HepG2 (cell line): ENCODE measurements around the gene SIAH2. TPM values are rescaled to one million over a fixed set of nuclear protein-coding genes. Genes with fewer than 3 reads are reported as not detected.

ENCODE experiments used
- AKAP8 ChIP-seq: sonication (generic); formaldehyde crosslinking; IDR thresholded peaks from 2 replicates; pipeline ENCODE4 v1.5.1; 2020; ENCODE audit warnings: mild to moderate bottlenecking, missing genetic modification reagents
- ATF7 ChIP-seq, 2 experiments: fragments of 450-650 bp in 1 of 2; sonication (generic) in 1 of 2; formaldehyde crosslinking in 1 of 2; IDR thresholded peaks; 2 replicates each; pipeline versions ENCODE4 v1.4.0 to v1.6.1; 2016 to 2020; ENCODE audit warnings: antibody characterized with exemption in 1 of 2, mild to moderate bottlenecking in 1 of 2, missing genetic modification reagents in 1 of 2
- JARID2 ChIP-seq: sonication (generic); formaldehyde crosslinking; IDR thresholded peaks from 2 replicates; pipeline ENCODE4 v1.8.1; 2023; ENCODE audit warnings: missing genetic modification reagents, inconsistent platforms; ENCODE audit not compliant: insufficient replicate concordance
- MBNL3 ChIP-seq: fragments of 250-450 bp; sonication (Bioruptor Pico); conservative IDR thresholded peaks from 2 replicates; pipeline ENCODE4 v1.8.0; 2022; ENCODE audit warnings: mild to moderate bottlenecking, inconsistent platforms
- MXD4 ChIP-seq: IDR thresholded peaks from 2 replicates; pipeline ENCODE4 v1.6.1; 2016; ENCODE audit warnings: mild to moderate bottlenecking, missing biosample characterization, missing genetic modification reagents
- SIN3B ChIP-seq: fragments of 150-350 bp; IDR thresholded peaks from 2 replicates; pipeline ENCODE4 v1.6.1; 2014; ENCODE audit warnings: low read length
- SMARCE1 ChIP-seq: fragments of 450-650 bp; IDR thresholded peaks from 2 replicates; pipeline ENCODE4 v1.6.1; 2017; ENCODE audit warnings: borderline replicate concordance
- SOX5 ChIP-seq: IDR thresholded peaks from 2 replicates; pipeline ENCODE4 v1.6.1; 2016; ENCODE audit warnings: borderline replicate concordance
- TCF12 ChIP-seq, 2 experiments: fragments of 450-650 bp in 1 of 2; sonication (generic) in 1 of 2; formaldehyde crosslinking in 1 of 2; IDR thresholded peaks; 2 replicates each; pipeline versions ENCODE4 v1.6.1 to v1.8.0; 2017 to 2022; ENCODE audit warnings: antibody characterized with exemption in 1 of 2, mild to moderate bottlenecking in 1 of 2, missing genetic modification reagents in 1 of 2, moderate library complexity in 1 of 2
- XBP1 ChIP-seq: sonication (generic); formaldehyde crosslinking; IDR thresholded peaks from 2 replicates; pipeline ENCODE4 v1.5.0; 2020; ENCODE audit warnings: missing genetic modification reagents
- YEATS4 ChIP-seq: sonication (generic); formaldehyde crosslinking; IDR thresholded peaks from 2 replicates; pipeline ENCODE4 v1.4.0; 2020; ENCODE audit warnings: missing genetic modification reagents, borderline replicate concordance
- ZBTB1 ChIP-seq: sonication (generic); formaldehyde crosslinking; IDR thresholded peaks from 2 replicates; pipeline ENCODE4 v1.4.0; 2020; ENCODE audit warnings: missing genetic modification reagents, borderline replicate concordance
- ZNF607 ChIP-seq: sonication (generic); formaldehyde crosslinking; IDR thresholded peaks from 2 replicates; pipeline ENCODE4 v1.5.1; 2020; ENCODE audit warnings: missing genetic modification reagents, mild to moderate bottlenecking, borderline replicate concordance
- ZSCAN21 ChIP-seq: sonication (generic); formaldehyde crosslinking; IDR thresholded peaks from 2 replicates; pipeline ENCODE4 v1.8.0; 2022; ENCODE audit warnings: mild to moderate bottlenecking, missing genetic modification reagents, moderate library complexity, borderline replicate concordance
- polyA plus RNA-seq, 8 experiments: library from polyadenylated mRNA; depleted of rRNA in 3 of 8; stranded (reverse) in 7 of 8; unstranded in 1 of 8; fragments of >200 nt; fragmentation: Illumina TruSeq in 4 of 8; extraction: Trizol in 4 of 8; gene quantifications; 2 replicates each; pipeline versions ENCODE4 v1.2.1 to v1.2.3, GENCODE V29; 2011 to 2016; ENCODE audit warnings: low read depth in 4 of 8, missing spikeins in 1 of 8, mixed read lengths in 1 of 8; ENCODE audit not compliant: insufficient read depth in 1 of 8
- total RNA-seq, 5 experiments: library from RNA; depleted of rRNA; stranded (reverse); fragments of >200 nt; fragmentation: Illumina TruSeq; extraction: Trizol; gene quantifications; 2 replicates each; pipeline ENCODE4 v1.2.3, GENCODE V29; 2016; ENCODE audit warnings: low read depth in 1 of 5
- TF ChIP-seq, protein P1 (sequence below): IDR thresholded peaks from 2 replicates; pipeline ENCODE4 v1.6.1; 2012; ENCODE audit warnings: inconsistent platforms
- TF ChIP-seq, protein P2 (sequence below): sonication (generic); formaldehyde crosslinking; IDR thresholded peaks from 2 replicates; pipeline ENCODE4 v1.5.1; 2020; ENCODE audit warnings: missing genetic modification reagents, mild to moderate bottlenecking, borderline replicate concordance
- TF ChIP-seq, protein P3 (sequence below): sonication (generic); formaldehyde crosslinking; IDR thresholded peaks from 2 replicates; pipeline ENCODE4 v1.4.0; 2020; ENCODE audit warnings: missing genetic modification reagents
- TF ChIP-seq, protein P4 (sequence below): sonication (generic); formaldehyde crosslinking; IDR thresholded peaks from 2 replicates; pipeline ENCODE4 v1.4.0; 2020; ENCODE audit warnings: missing genetic modification reagents, borderline replicate concordance
- TF ChIP-seq, protein P5 (sequence below): IDR thresholded peaks from 2 replicates; pipeline ENCODE4 v1.6.1; 2016; ENCODE audit warnings: mild to moderate bottlenecking

The SIAH2 gene
- total and polyA plus RNA-seq, 2 of the 13 experiments (the other 11 are each of a cell fraction or from before 2014, with no cell fraction given), result 71.8 to 117 TPM

DNA sequence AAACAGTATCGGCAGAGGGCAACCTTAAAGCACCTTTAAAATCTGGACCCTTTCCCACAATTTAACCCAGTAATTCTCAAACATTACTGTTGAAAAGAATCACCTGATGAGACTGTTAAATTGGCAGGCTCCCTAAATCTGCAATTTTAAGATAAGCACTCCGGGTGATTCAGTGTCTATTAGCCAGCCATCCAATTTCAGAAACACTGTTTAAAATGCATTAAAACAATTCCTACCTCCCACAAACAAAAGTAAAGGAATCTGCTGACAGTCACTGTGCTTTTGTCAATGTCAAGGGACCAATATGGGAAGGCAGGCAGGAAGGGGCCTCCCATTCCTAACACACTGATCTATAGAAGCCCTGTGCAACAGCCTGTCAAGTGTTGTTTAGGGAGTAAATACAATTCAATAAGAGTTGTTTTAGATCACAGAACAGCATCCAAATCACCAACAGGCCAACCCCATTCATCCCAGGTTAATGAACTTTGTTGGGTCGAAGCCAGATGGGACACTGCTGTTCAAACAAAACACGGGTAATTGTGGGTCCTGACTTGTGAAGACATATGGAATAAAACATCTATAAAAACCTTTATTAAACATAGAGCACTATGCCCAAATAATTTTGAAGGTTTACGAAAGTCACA, 21.4 kb downstream of the SIAH2 start (continued):
- TF ChIP-seq MBNL3 (CRISPR knock-in tag) (no peak), ATF7 (IDR thresholded peaks at IDR 0.05) (no peak), ATF7 (CRISPR knock-in tag; IDR thresholded peaks at IDR 0.05) (no peak), SOX5 (CRISPR knock-in tag) (0 out of 2 replicates have a peak, but pooled peaks have one; percentile 11), XBP1 (no peak), JARID2 (CRISPR knock-in tag) (no peak), ZBTB1 (CRISPR knock-in tag) (no peak), SMARCE1 (no peak), YEATS4 (CRISPR knock-in tag) (no peak), MXD4 (no peak), ZSCAN21 (CRISPR knock-in tag) (no peak), SIN3B (no peak), AKAP8 (CRISPR knock-in tag) (no peak), TCF12 (IDR thresholded peaks at IDR 0.05) (no peak), TCF12 (CRISPR knock-in tag; IDR thresholded peaks at IDR 0.05) (no peak), ZNF607 (CRISPR knock-in tag) (no peak)
- TF ChIP-seq, protein P1, sequence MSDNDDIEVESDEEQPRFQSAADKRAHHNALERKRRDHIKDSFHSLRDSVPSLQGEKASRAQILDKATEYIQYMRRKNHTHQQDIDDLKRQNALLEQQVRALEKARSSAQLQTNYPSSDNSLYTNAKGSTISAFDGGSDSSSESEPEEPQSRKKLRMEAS, result no peak
- TF ChIP-seq, protein P2, sequence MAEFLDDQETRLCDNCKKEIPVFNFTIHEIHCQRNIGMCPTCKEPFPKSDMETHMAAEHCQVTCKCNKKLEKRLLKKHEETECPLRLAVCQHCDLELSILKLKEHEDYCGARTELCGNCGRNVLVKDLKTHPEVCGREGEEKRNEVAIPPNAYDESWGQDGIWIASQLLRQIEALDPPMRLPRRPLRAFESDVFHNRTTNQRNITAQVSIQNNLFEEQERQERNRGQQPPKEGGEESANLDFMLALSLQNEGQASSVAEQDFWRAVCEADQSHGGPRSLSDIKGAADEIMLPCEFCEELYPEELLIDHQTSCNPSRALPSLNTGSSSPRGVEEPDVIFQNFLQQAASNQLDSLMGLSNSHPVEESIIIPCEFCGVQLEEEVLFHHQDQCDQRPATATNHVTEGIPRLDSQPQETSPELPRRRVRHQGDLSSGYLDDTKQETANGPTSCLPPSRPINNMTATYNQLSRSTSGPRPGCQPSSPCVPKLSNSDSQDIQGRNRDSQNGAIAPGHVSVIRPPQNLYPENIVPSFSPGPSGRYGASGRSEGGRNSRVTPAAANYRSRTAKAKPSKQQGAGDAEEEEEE (CRISPR knock-in tag), result no peak
- TF ChIP-seq, protein P3, sequence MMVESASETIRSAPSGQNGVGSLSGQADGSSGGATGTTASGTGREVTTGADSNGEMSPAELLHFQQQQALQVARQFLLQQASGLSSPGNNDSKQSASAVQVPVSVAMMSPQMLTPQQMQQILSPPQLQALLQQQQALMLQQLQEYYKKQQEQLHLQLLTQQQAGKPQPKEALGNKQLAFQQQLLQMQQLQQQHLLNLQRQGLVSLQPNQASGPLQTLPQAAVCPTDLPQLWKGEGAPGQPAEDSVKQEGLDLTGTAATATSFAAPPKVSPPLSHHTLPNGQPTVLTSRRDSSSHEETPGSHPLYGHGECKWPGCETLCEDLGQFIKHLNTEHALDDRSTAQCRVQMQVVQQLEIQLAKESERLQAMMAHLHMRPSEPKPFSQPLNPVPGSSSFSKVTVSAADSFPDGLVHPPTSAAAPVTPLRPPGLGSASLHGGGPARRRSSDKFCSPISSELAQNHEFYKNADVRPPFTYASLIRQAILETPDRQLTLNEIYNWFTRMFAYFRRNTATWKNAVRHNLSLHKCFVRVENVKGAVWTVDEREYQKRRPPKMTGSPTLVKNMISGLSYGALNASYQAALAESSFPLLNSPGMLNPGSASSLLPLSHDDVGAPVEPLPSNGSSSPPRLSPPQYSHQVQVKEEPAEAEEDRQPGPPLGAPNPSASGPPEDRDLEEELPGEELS, result 0 out of 2 replicates have a peak, but pooled peaks have one; percentile 44
- TF ChIP-seq, protein P4, sequence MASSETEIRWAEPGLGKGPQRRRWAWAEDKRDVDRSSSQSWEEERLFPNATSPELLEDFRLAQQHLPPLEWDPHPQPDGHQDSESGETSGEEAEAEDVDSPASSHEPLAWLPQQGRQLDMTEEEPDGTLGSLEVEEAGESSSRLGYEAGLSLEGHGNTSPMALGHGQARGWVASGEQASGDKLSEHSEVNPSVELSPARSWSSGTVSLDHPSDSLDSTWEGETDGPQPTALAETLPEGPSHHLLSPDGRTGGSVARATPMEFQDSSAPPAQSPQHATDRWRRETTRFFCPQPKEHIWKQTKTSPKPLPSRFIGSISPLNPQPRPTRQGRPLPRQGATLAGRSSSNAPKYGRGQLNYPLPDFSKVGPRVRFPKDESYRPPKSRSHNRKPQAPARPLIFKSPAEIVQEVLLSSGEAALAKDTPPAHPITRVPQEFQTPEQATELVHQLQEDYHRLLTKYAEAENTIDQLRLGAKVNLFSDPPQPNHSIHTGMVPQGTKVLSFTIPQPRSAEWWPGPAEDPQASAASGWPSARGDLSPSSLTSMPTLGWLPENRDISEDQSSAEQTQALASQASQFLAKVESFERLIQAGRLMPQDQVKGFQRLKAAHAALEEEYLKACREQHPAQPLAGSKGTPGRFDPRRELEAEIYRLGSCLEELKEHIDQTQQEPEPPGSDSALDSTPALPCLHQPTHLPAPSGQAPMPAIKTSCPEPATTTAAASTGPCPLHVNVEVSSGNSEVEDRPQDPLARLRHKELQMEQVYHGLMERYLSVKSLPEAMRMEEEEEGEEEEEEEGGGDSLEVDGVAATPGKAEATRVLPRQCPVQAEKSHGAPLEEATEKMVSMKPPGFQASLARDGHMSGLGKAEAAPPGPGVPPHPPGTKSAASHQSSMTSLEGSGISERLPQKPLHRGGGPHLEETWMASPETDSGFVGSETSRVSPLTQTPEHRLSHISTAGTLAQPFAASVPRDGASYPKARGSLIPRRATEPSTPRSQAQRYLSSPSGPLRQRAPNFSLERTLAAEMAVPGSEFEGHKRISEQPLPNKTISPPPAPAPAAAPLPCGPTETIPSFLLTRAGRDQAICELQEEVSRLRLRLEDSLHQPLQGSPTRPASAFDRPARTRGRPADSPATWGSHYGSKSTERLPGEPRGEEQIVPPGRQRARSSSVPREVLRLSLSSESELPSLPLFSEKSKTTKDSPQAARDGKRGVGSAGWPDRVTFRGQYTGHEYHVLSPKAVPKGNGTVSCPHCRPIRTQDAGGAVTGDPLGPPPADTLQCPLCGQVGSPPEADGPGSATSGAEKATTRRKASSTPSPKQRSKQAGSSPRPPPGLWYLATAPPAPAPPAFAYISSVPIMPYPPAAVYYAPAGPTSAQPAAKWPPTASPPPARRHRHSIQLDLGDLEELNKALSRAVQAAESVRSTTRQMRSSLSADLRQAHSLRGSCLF (CRISPR knock-in tag), result no peak
- TF ChIP-seq, protein P5, sequence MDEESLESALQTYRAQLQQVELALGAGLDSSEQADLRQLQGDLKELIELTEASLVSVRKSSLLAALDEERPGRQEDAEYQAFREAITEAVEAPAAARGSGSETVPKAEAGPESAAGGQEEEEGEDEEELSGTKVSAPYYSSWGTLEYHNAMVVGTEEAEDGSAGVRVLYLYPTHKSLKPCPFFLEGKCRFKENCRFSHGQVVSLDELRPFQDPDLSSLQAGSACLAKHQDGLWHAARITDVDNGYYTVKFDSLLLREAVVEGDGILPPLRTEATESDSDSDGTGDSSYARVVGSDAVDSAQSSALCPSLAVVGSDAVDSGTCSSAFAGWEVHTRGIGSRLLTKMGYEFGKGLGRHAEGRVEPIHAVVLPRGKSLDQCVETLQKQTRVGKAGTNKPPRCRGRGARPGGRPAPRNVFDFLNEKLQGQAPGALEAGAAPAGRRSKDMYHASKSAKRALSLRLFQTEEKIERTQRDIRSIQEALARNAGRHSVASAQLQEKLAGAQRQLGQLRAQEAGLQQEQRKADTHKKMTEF (CRISPR knock-in tag), result no peak
